22Rv1 (cell line): ENCODE measurements around the gene TENM4.

Experiments used
- CTCF ChIP-seq: fragments of 450-650 bp; IDR thresholded peaks from 2 replicates; pipeline ENCODE4 v1.5.1; 2017; ENCODE audit warnings: mild to moderate bottlenecking
- ZFX ChIP-seq: fragments of 450-650 bp; IDR thresholded peaks from 2 replicates; pipeline ENCODE4 v1.6.1; 2017; ENCODE audit warnings: antibody characterized with exemption, borderline replicate concordance

- TF ChIP-seq CTCF = no peak
- no peak for TF ChIP-seq ZFX
Measured at GRCh38 chr11:79050786-79051185, 390.0 kb downstream of the TENM4 start.
